OCI-LY3 (cell line): Measurements from ENCODE around the gene ALKBH4.

ENCODE experiments used
- EZH2phosphoT487 ChIP-seq: fragments of 200-600 bp; shearing (Covaris generic); IDR thresholded peaks from 2 replicates; pipeline ENCODE4 v1.6.1; 2018; ENCODE audit warnings: antibody characterized with exemption, mixed run types, low read depth
- TF ChIP-seq, protein P1 (sequence below): fragments of 200-600, 300-600 bp; sonication (generic); IDR thresholded peaks from 2 replicates; pipeline ENCODE4 v1.5.1; 2014; ENCODE audit warnings: antibody characterized with exemption, low read length, low read depth

DNA sequence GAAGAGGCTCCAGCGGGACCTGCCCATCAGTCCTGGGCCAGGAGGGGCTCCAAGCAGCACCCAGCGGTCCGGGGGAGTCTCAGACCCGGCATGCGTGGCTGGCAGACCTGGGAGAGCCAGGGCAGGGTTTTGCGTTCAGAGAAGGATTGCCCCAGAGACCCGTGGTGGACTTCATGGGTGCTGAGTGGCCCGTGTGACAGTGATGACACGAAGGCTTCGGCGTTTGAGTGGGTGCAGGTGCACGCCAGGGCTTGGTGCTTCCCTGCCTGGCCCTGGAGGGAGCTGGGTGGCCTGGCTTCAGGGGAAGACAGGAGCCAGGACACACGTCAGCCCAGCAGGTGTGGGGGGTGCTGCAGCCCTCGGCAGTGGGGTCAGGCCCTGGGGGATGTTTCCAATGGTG, 17.4 kb downstream of the ALKBH4 start:
- TF ChIP-seq, protein P1, sequence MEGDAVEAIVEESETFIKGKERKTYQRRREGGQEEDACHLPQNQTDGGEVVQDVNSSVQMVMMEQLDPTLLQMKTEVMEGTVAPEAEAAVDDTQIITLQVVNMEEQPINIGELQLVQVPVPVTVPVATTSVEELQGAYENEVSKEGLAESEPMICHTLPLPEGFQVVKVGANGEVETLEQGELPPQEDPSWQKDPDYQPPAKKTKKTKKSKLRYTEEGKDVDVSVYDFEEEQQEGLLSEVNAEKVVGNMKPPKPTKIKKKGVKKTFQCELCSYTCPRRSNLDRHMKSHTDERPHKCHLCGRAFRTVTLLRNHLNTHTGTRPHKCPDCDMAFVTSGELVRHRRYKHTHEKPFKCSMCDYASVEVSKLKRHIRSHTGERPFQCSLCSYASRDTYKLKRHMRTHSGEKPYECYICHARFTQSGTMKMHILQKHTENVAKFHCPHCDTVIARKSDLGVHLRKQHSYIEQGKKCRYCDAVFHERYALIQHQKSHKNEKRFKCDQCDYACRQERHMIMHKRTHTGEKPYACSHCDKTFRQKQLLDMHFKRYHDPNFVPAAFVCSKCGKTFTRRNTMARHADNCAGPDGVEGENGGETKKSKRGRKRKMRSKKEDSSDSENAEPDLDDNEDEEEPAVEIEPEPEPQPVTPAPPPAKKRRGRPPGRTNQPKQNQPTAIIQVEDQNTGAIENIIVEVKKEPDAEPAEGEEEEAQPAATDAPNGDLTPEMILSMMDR: no peak
- no peak for TF ChIP-seq EZH2phosphoT487
